HS-5 (cell line): Measurements from ENCODE around the gene PHF21B.

ENCODE experiments used
- DNase-seq: peaks from one replicate; pipeline ENCODE4 v3.0.0-alpha.2; 2012; ENCODE audit warnings: low read depth

Gene PHF21B

DNA sequence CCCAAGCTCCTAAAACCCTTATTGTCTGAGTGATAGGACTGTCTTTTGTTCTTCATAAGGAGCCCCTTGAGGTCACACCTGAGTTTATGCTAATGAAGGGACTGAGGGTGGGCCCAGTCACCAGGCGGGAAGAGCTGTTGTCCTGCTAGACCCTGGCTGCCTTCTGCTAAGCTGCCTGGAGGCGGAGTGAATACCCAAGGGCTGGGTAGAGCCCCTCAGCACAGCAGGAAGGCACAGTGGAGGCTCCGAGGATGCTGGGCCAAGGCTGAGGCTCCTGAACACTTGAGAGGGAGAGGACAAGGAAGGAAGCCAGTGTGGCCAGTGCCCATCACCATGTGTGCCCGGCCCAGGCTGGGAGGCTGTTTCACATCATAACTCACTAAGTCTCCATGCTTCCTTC lies 4.8 kb upstream of the PHF21B start:
- no peak for DNase-seq

DNA sequence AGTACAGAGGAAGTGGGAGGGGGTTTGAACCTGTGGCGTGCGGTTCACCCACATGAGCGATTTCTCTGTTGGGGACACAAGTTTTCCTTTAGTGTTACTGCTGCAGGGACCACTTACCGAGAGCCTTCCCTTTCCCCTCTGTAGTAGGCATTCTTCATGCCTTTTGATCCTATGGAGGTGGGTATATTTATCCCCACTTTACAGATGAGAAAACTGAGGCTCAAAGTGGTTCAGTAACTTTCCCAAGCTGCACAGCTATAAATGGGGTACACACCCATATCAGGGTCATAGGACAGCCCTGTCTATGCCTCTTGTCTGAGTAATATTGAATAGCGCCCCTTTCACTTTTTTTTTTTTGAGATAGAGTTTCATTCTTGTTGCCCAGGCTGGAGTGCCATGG lies 3.3 kb upstream of the PHF21B start:
- no peak for DNase-seq

DNA sequence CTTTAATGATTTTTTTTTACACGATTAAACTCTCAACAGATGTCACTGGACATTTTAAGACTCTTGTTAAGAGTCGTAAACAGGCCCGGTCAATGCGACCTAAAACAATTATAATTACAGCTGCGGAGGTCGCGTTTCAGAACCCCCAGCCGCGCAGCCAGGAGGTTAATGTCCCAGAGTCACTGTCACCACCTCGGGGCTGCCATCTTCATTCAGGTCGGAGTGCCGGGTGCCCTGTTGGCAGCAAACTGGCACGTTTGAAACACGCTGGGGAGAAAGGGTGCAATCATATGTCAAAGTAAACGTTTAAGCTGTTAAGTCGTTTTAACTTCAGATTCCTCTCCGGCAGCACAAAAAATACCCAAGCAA lies 711 bp upstream of the PHF21B start:
- DNase-seq, result no peak

DNA sequence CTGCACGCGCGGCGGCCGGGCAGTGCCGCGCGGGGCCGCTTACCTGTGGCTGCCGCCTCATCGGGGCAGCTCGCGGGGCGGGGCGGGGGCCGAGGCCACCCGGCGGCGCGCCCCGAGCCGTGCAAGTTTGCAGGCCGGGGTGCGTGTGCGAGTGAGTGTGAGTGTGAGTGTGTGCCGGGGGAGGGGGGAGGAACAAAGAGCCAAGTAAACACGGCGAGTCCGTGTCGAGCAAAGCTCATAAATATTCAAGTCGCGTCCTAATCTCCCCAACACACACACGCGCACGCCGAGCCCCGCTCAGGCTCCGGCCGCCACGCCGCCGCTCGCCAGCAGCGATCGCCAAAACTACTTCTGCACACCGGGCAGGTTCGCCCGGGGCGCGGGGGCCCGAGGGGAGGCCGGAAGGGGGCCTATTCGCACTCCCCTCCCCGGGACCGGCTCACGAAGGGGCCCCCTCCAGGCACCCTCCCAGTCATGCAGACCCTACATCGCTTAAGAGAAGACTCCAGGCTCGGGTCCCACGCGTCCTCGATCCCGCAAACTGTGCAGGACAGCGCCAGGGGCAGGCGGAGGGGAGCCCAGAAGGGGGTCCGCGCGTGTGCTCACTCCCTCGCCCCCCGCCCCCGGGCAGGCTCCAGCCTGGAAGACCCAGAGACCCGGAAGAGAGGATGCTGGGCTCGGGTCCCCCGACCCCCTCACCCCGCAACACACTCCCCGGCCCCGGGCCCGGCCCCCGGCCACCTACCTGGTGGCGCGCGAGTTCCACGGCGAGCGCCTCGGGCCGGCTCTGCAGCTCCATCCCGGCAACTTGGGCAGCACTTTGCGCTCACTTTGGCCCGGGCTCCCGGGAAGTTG lies 827 bp downstream of the PHF21B start:
- no peak for DNase-seq

DNA sequence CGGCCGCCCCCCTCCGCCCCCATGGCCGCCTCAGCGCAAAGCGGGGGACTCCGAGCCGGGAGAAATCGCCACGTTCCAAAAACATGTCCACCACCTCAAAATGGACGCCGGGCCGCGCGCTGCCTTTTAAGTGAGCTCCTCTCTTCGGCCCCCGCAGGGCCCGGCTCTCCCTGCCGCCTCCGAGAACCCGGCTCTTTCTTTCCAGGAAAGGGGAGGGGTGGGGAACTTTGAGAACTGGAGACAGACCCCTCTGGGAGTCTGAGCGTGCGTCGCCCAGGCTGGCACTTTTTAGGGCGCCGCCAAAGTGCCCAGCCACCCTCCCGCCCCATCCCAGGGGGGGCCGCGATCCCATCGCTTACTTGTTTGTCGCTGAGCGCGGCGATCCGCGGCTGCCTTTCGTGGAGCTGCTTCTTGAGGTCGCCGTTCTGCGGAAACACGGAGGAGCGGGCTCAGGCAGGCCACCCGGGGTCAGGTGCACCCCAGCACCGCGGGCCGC lies 1.6 kb downstream of the PHF21B start:
- no peak for DNase-seq

DNA sequence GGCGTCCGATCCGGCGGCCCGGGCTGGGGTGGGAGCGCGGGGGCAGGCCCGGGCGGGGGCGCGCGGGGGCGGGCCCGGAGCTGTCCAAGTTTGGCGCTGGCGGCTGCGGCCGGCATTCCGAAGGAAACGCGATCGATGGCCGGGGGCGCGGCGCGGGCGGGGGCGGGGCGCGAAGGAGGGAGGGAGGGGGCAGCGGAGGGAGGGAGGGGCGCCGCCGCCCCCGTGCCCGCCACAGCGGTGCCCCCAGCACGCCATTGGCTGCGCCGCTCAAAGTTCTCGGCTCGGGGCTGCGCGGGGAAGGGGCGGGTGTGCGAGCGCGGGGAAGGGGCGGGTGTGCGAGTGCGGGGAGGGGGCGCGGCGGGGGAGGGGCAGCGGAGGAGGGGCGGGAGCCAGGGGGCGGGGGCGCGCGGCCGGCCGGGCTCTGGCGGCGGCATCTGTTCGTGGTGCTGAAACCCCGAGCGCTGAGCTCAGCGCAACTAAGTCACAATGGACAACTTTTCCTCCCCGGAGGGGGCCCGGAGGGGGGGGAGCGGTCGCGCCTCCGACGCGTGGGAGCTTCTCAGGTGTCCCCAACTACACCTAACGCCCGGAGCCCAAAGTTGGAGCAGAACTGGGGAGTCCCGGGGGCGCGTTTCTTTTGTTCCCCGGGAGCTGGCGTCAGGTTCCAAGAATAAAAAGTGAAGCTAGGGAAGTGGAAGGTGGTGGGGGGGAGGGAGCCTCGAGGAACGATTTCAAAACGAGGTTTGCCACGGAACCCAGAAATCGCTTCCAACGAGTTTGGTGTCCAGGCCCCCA lies 2.2 kb downstream of the PHF21B start:
- DNase-seq, result no peak

DNA sequence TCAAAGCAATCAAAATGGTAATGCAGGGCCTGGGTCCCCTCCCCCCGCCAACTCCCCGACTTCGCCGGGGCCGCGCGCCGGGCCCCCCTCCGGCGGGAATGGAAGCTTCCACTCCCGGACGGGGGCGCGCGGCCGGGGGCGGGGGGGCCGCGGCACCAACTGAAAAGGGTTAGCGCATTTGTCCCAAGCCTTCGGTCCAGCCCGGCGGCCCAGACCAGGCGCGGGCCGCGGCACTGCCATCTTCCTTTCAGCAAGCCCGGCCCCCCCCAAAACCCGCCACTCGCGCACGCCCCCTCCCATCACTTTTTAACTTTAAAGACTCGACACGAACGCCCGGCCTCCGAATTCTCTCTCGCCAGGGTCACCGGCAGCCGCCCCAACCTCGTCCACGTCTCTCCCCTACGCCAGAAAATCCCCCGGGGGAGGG lies 2.8 kb downstream of the PHF21B start:
- DNase-seq, result no peak

DNA sequence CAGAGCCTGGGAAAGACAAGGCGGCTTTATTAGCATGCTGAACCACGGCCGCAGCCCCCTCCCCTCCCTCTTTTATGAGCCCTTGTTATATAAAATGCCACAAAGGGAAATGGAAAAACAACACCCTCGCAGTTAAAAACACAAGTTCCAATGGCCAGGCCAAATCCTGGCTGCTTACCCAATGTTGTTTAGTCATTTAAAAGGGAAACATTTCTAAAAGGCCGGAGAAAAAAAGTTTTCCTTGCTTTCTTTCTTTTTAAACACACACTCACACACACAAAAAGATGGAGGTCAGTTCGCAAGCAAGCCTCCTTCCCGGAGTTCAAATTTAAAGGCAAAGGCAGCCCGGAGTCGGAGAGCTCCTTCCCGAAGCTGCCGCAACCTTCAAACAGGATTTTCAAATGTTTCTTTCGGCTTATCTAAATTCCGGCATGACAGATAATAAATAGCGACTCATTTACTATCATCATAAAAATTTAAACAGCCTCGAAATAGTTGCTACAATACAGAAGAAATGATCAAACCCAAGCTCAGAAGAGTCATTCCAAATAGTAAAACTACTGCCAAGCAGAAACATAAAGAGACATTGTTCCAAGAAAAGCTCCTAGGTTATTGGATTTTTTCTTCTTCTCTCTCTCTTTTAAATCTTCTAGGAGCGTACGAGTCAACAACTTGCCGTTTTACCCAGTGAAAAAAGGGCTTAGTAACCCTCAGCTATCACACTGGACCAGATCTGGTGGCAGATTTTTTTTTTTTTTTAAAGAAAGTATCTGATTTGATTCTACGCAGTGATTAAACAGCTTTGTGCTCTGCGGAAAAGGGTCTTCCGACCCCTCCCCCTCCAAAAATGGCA lies 3.5 kb downstream of the PHF21B start:
- no peak for DNase-seq

DNA sequence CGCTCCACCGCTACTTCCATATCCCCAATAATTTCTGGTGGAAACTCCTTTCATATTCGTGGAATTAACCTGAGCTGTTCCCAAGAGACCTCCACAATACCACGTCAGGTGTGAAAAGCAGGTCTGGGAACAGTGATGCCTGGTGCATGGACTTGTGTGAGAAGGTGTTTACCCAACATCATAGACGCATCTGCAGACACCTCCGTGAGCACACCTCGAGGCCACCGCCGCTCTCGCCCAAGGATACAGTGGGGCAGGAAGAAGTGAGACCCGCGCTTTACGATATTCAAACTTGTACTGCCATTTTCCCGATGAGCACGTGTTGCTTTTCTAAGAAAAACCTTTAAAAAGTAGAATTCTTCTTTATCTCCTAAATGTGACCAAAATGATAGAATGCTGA lies 8.2 kb downstream of the PHF21B start:
- DNase-seq, result no peak

DNA sequence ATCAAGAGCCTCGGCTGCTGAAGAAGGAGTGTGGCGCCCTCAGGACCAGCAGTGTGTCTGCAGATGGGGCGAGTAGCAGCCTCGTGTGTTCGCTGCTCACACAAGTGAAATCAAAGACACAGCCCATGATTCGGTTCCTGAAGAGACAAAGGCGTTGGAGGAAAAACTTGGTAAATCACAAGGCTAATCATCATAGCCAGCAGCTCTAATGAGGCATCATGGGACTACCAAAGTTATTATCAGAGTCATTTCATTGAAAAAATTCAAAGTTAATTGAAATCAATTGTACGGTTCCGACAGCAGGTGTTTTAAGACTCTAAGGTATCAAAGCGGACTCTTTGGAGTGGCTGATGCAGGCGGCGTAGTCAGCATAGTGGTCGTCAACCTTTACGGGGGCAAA lies 9.5 kb downstream of the PHF21B start:
- no peak for DNase-seq

DNA sequence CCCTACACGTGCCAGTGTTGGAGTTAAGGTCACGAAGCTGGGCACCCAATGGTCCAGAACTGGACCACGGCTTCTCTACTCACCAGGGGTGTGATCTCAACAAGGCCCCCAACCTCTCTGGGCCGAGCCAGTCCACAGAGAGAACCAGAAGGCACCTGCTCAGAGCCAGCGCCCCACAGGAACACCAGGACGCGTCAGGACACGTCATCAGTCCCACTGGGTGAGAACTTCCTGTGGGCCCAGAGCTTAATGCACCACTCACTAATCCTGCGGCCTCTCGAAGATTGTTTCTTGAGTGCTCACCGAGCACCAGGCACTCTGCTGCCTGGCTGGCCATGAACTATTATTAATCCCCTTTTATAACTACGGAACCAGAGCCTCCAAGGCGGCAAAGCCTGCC lies 10.1 kb downstream of the PHF21B start:
- no peak for DNase-seq

DNA sequence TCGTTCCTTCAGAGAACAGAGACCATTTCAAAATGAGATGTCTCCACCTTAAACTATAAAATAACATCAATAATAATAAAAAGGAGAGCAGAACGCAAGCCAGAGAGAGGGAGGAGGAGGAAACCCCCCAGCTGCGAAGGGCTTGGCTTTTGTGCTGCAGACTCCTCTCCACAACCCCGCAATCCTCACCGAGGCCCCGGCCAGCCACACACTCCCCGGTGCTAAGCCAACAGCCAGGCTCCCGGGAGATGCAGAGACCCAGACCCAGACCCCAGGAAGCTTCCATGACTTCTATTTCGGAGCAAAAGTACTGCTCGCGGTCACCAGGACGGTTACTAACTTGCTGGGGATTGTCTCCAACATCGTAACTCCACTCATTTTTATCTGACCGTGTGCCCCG lies 10.6 kb downstream of the PHF21B start:
- DNase-seq, result no peak

DNA sequence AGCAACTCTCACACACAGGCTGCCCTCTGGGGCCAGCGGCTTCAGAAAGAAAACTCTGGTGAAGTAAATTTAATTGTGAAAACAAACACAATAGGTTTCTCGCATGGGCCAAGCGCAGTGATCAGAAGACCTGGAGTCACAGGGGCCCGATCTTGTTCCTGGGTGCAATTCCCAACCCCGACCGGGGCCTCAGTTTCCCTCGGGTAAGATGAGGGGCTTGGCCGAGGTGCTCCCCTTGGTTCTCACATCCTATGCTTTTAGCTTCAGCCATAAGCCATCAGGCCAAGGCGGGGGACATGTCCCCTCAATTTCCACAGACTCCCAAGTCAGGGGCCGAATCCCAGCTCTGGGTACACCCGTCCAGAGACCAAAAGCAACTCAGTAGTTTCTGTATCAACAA lies 11.5 kb downstream of the PHF21B start:
- no peak for DNase-seq

DNA sequence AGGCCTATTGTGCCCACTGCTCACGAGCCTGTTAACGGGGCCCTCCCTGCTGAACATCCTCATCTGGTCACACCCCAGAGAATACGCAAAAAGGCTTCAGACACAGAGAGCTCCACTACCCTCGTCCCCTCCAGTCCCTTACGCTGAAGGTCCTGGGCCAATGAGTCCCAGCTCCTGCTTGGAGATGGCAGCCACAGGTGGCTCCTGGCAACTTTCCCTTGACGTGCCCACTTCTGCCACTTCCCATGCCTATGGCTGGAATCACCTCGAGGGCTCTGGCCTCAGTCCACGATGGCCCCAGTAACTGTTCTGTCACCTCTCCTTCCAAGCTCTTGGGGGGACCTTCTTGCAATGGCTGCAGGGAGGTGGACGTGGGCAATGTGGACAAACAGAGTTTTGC lies 12.7 kb downstream of the PHF21B start:
- no peak for DNase-seq

DNA sequence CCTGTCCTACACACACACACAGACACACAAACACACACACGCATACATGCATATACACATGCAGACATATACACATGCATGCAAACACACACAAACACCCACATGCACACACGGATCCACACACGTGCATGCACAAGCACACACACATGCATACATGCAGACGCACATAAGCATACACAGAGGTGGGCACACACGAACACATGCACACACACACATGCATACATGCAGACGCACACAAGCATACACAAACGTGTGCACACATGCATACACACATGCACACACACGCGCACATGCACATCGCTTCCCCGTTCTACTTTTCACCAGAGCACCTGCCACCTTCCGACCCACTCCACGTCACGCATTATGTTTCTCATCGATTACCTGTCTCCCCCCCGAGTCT lies 13.2 kb downstream of the PHF21B start:
- no peak for DNase-seq

DNA sequence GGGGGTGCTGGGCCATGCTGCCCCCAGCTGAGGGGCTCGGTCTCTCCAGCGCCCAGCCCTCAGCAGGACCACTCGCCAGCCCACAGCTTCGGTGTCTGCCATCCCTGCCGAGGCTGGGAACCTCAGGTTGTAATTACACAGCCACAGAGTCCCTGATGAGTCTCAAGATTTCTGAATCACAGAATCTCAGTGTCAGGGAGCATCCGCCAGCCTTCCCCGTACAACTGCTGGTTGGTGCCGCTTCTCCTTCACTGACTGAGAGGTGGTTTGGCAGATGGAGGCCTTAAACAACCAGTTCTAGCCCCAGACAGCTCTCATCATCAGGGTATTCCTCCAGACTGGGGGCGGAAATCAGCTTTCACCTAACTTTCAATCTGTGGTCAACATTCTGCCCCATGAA lies 13.7 kb downstream of the PHF21B start:
- no peak for DNase-seq

DNA sequence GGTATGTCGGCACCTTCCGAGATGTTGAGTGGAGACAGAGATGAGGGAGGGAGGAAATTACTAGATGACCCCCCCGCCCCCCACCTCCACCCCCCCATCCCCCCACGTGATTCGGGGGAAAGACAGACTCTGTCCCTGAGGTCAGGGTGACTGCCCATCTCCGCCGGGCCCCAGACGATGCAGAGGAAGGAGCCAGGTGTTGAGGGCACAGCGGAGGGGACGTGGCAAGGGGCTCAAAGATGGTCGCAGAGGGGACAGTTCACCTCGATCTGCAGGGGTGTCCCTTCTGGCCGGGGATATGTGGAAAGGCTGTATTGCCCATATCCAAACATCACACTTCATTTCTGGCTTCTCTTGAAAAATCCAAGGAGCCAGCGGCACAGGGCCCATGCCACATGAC lies 14.1 kb downstream of the PHF21B start:
- no peak for DNase-seq

DNA sequence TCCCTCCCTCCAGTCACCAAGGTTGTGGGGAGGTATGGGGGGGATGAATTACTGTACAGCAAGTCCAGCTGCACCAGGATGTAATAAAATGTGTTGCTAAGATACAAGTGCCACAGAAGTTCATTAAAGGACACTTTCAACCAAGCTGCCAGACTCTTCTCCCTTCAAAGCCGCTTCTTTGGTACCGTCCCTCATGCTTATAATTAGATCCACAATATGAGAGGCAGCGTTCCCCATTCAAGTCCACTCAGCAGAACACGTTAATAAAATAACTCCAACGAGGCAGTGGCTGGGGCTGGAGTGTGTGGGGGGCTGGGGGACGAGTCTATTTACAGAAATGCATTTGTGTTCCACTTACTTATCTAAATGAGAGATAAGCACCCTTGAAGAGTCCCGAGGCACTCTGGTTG lies 14.7 kb downstream of the PHF21B start:
- DNase-seq, result no peak

DNA sequence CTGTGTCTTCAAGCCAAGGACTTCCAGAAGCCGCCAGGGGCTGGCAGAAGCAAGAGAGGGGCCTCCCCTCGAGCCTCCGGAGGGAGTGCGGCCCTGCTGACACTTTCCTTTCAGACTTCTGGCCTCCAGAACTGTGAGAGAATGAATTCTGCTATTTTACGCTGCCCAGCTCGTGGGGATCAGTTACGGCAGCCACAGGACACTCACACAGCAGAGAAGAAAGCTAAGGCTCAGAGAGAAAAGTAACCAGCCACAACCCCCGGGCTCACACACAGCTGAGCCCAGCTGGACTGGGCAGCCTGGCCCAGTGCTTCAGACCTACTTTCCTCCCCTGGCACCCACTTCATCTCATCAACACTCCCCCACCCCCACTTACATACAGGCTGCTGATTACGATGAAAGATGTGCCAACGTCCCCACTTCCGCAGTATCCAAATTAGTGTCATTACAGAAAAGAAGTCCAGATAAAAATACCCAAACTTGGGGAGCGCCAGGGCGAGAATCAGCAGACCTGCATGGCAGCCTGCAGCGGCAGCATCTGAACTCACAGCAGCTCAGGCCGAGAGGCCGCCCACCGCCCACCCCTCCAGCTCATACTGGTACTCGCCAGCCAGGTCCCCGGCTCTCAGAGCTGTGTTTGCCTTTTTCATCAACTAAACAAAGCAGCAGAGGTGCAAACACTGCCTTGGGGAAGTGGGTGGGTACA lies 15.3 kb downstream of the PHF21B start:
- no peak for DNase-seq

DNA sequence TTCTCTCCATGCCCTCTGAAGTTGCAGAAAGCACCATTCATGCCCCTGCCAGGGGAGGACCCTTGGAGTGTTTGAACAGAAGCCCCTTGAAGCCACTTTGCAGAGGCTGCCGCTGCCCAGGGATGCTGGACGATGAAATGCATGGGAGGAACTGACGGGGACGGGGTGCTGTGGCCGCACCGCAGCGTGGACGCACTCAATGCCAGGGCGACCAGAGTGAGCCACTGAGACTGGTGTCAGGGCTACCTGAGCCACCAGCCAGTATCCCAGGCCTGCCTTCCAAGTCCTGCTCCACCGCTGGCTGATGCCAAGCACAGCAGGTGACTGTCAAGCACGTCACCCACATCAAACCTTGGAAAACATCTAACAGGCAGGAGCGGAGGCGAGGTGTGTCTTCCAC lies 17.6 kb downstream of the PHF21B start:
- no peak for DNase-seq

DNA sequence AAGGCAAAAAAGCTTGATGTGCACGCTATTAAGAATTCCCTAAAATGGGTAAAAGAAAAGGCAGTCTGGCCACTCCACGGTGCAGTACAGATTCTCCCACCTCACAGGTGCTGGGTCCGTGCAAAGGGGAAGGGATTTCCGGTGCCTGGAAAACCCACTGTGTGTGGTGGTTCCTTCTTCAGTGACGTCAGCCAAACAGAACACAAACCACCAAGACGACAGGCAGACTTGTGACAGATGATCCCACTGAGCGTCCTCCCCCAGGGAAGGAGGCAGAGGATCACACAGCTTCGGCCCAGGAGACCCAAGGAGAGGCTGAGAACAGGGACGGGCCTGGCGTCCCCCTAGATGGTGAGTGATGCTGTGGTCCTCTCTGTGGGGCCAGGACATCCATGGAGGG lies 18.6 kb downstream of the PHF21B start:
- DNase-seq, result no peak

DNA sequence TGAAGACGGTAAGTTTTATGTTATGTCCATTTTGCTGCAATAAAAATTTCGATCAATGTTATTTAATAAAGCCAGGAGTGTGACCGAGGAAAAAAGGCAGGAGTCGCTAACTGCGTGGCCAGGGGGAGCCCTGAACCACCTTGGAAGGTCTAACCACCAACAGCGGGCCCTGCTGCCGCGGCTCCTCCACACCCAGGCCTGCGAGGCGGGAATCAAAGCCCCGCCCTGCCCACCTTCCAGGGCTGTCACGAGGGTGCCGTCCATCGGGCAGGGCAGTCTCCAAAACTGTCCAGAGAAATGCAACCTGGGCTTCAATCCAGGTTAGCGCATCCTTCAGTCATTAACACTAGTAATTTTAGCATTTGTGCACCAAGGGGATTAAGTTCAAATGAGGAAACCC lies 19.0 kb downstream of the PHF21B start:
- no peak for DNase-seq
